ENCODE data around the gene PLEKHA6. TPM values are rescaled to one million over a fixed set of nuclear protein-coding genes. Genes with fewer than 3 reads are reported as not detected.
"Not testable (repeated sequence)": the region's sequence is repeated elsewhere in the genome, so short reads cannot be mapped to it uniquely, and the experiment has no call there.

The PLEKHA6 gene
- total and polyA plus RNA-seq, 2 donors (not counting 1 experiment from before 2014, with no cell fraction given), result 0.31 to 0.47 TPM

DNA sequence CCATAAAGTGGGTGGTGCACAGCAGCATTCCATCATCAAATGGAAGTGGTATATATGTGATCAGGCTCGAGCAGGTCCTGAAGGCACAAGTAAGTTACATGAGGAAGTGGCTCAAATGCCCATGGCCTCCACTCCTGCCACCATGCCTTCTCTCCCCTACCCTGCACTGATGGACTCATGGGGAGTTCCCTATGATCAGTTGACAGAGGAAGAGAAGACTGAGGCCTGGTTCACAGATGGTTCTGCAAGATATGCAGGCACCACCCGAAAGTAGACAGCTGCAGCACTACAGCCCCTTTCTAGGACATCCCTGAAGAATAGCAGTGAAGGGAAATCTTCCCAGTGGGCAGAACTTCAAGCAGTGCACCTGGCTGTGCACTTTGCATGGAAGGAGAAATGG is 121.2 kb downstream of the PLEKHA6 start:
- H3K9me3 Mint-ChIP-seq (ENCODE audit: insufficient read depth); H3K4me2 ChIP-seq (replicated peaks; ENCODE audit: low read depth, low read length, poor library complexity, severe bottlenecking); intact Hi-C loops (cut with micrococcal nuclease); H3K4me1 Mint-ChIP-seq; H3K9ac ChIP-seq (ENCODE audit: low read length); H3K27ac ChIP-seq (ENCODE audit: low read length in 2 of 2); H3K4me3 ChIP-seq (ENCODE audit: control extremely low read depth in 1 of 5, extremely low read depth in 1 of 5, insufficient read depth in 1 of 5, low read depth in 2 of 5, low read length in 4 of 5); H2AFZ ChIP-seq (ENCODE audit: insufficient read depth, low read depth, low read length, poor library complexity, severe bottlenecking); H4K20me1 ChIP-seq (ENCODE audit: control insufficient read depth, insufficient read depth, low read length, poor library complexity, severe bottlenecking); DNase-seq; H3K4me3 Mint-ChIP-seq; CTCF ChIA-PET; H3K36me3 ChIP-seq (replicated peaks in 1 of 2; ENCODE audit: control extremely low read depth in 1 of 2, control insufficient read depth in 1 of 2, extremely low read depth in 1 of 2, insufficient read depth in 2 of 2, low read length in 1 of 2); H3K27ac Mint-ChIP-seq; H3K9me3 ChIP-seq (ENCODE audit: control extremely low read depth in 1 of 3, control insufficient read depth in 2 of 3, insufficient read depth in 1 of 3, low read length in 2 of 3); H3K4me1 ChIP-seq (ENCODE audit: control insufficient read depth in 2 of 2, insufficient read depth in 2 of 2, low read length in 2 of 2); ATAC-seq (ENCODE audit: low read depth); POLR2A ChIA-PET; H3K27me3 ChIP-seq (replicated peaks in 1 of 4; ENCODE audit: control extremely low read depth in 1 of 4, control insufficient read depth in 3 of 4, insufficient read depth in 4 of 4, low read length in 3 of 4); H3K79me2 ChIP-seq (ENCODE audit: control insufficient read depth, insufficient read depth, low read length): not testable (repeated sequence)
- peaks cover 21% of the 10 kb centered on the region for H3K27me3 Mint-ChIP-seq
- 100% methylated on average over 1 of the region's 2 CpGs for WGBS (ENCODE audit: insufficient coverage)

DNA sequence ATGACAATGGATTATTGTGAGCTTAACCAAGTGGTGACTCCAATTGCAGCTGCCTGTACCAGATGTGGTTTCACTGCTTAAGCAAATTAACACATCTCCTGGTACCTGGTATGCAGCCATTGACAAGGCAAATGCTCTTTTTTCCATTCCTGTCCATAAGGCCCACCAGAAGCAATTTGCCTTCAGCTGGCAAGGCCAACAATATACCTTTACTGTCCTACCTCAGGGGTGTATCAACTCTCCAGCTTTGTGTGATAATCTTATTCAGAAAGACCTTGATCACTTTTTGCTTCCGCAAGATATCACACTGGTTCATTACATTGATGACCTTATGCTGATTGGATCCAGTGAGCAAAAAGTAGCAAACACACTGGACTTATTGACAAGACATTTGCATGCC is 122.2 kb downstream of the PLEKHA6 start:
- no CpG with 5 or more reads among the region's 1 CpG for WGBS (ENCODE audit: insufficient coverage)
- H3K36me3 ChIP-seq (replicated peaks in 1 of 2; ENCODE audit: control extremely low read depth in 1 of 2, control insufficient read depth in 1 of 2, extremely low read depth in 1 of 2, insufficient read depth in 2 of 2, low read length in 1 of 2); H3K79me2 ChIP-seq (ENCODE audit: control insufficient read depth, insufficient read depth, low read length); H3K4me3 Mint-ChIP-seq; POLR2A ChIA-PET; H3K27ac Mint-ChIP-seq; H3K4me3 ChIP-seq (ENCODE audit: control extremely low read depth in 1 of 5, extremely low read depth in 1 of 5, insufficient read depth in 1 of 5, low read depth in 2 of 5, low read length in 4 of 5); H3K4me1 ChIP-seq (ENCODE audit: control insufficient read depth in 2 of 2, insufficient read depth in 2 of 2, low read length in 2 of 2); H3K9me3 ChIP-seq (ENCODE audit: control extremely low read depth in 1 of 3, control insufficient read depth in 2 of 3, insufficient read depth in 1 of 3, low read length in 2 of 3); H3K4me1 Mint-ChIP-seq; H2AFZ ChIP-seq (ENCODE audit: insufficient read depth, low read depth, low read length, poor library complexity, severe bottlenecking); DNase-seq; H4K20me1 ChIP-seq (ENCODE audit: control insufficient read depth, insufficient read depth, low read length, poor library complexity, severe bottlenecking); H3K27me3 ChIP-seq (replicated peaks in 1 of 4; ENCODE audit: control extremely low read depth in 1 of 4, control insufficient read depth in 3 of 4, insufficient read depth in 4 of 4, low read length in 3 of 4); H3K9ac ChIP-seq (ENCODE audit: low read length); H3K9me3 Mint-ChIP-seq (ENCODE audit: insufficient read depth); CTCF ChIA-PET; intact Hi-C loops (cut with micrococcal nuclease); H3K4me2 ChIP-seq (replicated peaks; ENCODE audit: low read depth, low read length, poor library complexity, severe bottlenecking); ATAC-seq (ENCODE audit: low read depth); H3K27ac ChIP-seq (ENCODE audit: low read length in 2 of 2): not testable (repeated sequence)
- H3K27me3 Mint-ChIP-seq, result peaks cover 20% of the 10 kb centered on the region

DNA sequence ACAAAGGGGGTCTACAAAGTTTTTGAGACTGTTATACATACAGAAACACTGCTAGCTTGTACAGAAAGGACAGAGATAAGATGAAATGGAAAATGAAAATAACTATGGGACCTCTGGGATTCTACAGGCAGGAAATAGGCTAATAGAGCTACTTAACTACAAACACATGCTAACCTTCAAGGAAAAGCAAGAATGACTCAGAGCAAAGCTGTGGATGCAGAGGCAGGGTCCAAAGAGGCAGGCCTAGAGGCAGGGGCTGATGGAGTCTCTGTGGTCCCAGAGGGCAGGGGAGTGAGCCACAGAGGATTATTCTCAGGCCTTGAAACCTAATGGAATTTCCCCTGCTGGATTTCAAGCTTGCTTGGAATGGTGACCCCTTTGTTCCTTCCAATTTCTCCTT is 127.2 kb downstream of the PLEKHA6 start:
- H3K27me3 ChIP-seq (replicated peaks in 1 of 4; ENCODE audit: control extremely low read depth in 1 of 4, control insufficient read depth in 3 of 4, insufficient read depth in 4 of 4, low read length in 3 of 4), result no peaks in the 10 kb centered on the region
- intact Hi-C loops (cut with micrococcal nuclease), result no loop called here
- H3K4me2 ChIP-seq (replicated peaks; ENCODE audit: low read depth, low read length, poor library complexity, severe bottlenecking), result no peak overlapping the region
- Mint-ChIP-seq H3K27ac (no peak overlapping the region), H3K27me3 (peaks cover 15% of the 10 kb centered on the region), H3K4me1 (no peaks in the 10 kb centered on the region), H3K4me3 (no peak overlapping the region), H3K9me3 (ENCODE audit: insufficient read depth) (no peaks in the 10 kb centered on the region)
- no peak overlapping the region for H3K9ac ChIP-seq (ENCODE audit: low read length)
- CTCF ChIA-PET, result interaction anchor here (1.2 kb wide), 1 partner anchor 34 kb away, joined by 3 read pairs; no protein-coding TSS in a partner anchor
- H3K4me1 ChIP-seq (ENCODE audit: control insufficient read depth in 2 of 2, insufficient read depth in 2 of 2, low read length in 2 of 2), result no peaks in the 10 kb centered on the region
- no peak for ATAC-seq (ENCODE audit: low read depth)
- no peak overlapping the region for H3K4me3 ChIP-seq (ENCODE audit: control extremely low read depth in 1 of 5, extremely low read depth in 1 of 5, insufficient read depth in 1 of 5, low read depth in 2 of 5, low read length in 4 of 5)
- no peak overlapping the region for H2AFZ ChIP-seq (ENCODE audit: insufficient read depth, low read depth, low read length, poor library complexity, severe bottlenecking)
- H3K36me3 ChIP-seq (replicated peaks in 1 of 2; ENCODE audit: control extremely low read depth in 1 of 2, control insufficient read depth in 1 of 2, extremely low read depth in 1 of 2, insufficient read depth in 2 of 2, low read length in 1 of 2), result no peaks in the 10 kb centered on the region
- no peaks in the 10 kb centered on the region for H4K20me1 ChIP-seq (ENCODE audit: control insufficient read depth, insufficient read depth, low read length, poor library complexity, severe bottlenecking)
- POLR2A ChIA-PET, result no interaction called here
- no peak for TF ChIP-seq EZH2 (IDR thresholded peaks at IDR 0.05; ENCODE audit: borderline replicate concordance, insufficient read depth, low read depth, low read length, poor library complexity, severe bottlenecking)
- TF ChIP-seq, protein P1, sequence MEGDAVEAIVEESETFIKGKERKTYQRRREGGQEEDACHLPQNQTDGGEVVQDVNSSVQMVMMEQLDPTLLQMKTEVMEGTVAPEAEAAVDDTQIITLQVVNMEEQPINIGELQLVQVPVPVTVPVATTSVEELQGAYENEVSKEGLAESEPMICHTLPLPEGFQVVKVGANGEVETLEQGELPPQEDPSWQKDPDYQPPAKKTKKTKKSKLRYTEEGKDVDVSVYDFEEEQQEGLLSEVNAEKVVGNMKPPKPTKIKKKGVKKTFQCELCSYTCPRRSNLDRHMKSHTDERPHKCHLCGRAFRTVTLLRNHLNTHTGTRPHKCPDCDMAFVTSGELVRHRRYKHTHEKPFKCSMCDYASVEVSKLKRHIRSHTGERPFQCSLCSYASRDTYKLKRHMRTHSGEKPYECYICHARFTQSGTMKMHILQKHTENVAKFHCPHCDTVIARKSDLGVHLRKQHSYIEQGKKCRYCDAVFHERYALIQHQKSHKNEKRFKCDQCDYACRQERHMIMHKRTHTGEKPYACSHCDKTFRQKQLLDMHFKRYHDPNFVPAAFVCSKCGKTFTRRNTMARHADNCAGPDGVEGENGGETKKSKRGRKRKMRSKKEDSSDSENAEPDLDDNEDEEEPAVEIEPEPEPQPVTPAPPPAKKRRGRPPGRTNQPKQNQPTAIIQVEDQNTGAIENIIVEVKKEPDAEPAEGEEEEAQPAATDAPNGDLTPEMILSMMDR (IDR thresholded peaks at IDR 0.05), result no peak
- no peak for DNase-seq
- no peak overlapping the region for H3K27ac ChIP-seq (ENCODE audit: low read length in 2 of 2)
- H3K9me3 ChIP-seq (ENCODE audit: control extremely low read depth in 1 of 3, control insufficient read depth in 2 of 3, insufficient read depth in 1 of 3, low read length in 2 of 3), result no peaks in the 10 kb centered on the region
- H3K79me2 ChIP-seq (ENCODE audit: control insufficient read depth, insufficient read depth, low read length), result no peaks in the 10 kb centered on the region
